ENCODE results near the gene FOXL1.

FOXL1 gene

DNA sequence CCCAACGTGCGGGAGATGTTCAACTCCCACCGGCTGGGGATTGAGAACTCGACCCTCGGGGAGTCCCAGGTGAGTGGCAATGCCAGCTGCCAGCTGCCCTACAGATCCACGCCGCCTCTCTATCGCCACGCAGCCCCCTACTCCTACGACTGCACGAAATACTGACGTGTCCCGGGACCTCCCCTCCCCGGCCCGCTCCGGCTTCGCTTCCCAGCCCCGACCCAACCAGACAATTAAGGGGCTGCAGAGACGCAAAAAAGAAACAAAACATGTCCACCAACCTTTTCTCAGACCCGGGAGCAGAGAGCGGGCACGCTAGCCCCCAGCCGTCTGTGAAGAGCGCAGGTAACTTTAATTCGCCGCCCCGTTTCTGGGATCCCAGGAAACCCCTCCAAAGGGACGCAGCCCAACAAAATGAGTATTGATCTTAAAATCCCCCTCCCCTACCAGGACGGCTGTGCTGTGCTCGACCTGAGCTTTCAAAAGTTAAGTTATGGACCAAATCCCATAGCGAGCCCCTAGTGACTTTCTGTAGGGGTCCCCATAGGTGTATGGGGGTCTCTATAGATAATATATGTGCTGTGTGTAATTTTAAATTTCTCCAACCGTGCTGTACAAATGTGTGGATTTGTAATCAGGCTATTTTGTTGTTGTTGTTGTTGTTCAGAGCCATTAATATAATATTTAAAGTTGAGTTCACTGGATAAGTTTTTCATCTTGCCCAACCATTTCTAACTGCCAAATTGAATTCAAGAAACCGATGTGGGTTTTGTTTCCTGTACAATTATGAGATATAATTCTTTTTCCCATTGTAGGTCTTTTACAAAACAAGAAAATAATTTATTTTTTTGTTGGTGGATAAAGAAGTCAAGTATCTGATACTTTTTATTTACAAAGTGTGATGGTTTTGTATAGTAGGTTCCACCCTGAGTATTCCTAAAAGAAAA lies 9.4 kb upstream of the FOXL1 start:
- intact Hi-C loops (cut with micrococcal nuclease): no loop called here
- no peaks in the 10 kb centered on the region for H3K36me3 Mint-ChIP-seq (ENCODE audit: low read depth)
- H3K9me3 Mint-ChIP-seq: no peaks in the 10 kb centered on the region
- H3K27ac Mint-ChIP-seq: no peak overlapping the region
- H3K4me1 Mint-ChIP-seq (ENCODE audit: low read depth): peaks cover 2% of the 10 kb centered on the region
- peaks cover 86% of the 10 kb centered on the region for H3K27me3 Mint-ChIP-seq
- no peak overlapping the region for H3K4me3 Mint-ChIP-seq

DNA sequence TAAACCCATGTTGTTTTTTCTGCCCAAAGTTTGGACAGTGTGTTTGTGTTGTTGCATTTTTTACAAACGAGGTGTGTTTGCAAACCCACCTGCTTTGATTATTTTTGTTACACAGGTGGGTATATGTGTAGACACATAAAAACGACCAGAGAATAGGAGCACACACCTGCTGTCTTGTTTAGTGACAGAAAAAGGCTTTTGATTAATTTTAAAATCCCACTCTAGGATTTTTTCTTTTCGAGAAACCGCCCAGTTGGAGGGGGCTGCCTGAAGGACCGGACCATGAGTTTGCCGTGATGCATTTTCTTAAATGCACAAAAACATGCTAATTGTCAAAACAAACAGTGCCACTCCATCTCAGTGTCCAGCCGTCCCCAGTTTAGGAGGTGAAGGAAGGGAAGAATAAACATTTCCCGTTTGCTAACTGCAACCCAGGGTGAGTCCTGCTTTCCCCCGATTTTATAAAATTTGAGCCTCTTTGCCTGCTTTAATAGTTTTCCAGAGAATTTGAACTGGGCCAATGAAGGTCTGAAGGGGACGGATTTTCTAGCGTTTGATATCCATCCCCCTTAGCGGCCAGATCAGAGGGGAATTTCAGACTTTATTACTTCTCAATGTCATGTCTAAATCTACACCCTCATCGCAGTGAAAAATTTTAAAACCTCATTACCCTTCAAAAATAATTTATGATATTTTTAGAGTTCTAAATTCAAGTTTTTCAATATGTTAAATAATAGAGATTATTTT lies 8.5 kb upstream of the FOXL1 start:
- H3K36me3 Mint-ChIP-seq (ENCODE audit: low read depth): no peaks in the 10 kb centered on the region
- H3K4me1 Mint-ChIP-seq (ENCODE audit: low read depth): no peaks in the 10 kb centered on the region
- H3K4me3 Mint-ChIP-seq: no peak overlapping the region
- intact Hi-C loops (cut with micrococcal nuclease): no loop called here
- H3K9me3 Mint-ChIP-seq: no peaks in the 10 kb centered on the region
- H3K27ac Mint-ChIP-seq: no peak overlapping the region
- peaks cover 86% of the 10 kb centered on the region for H3K27me3 Mint-ChIP-seq

DNA sequence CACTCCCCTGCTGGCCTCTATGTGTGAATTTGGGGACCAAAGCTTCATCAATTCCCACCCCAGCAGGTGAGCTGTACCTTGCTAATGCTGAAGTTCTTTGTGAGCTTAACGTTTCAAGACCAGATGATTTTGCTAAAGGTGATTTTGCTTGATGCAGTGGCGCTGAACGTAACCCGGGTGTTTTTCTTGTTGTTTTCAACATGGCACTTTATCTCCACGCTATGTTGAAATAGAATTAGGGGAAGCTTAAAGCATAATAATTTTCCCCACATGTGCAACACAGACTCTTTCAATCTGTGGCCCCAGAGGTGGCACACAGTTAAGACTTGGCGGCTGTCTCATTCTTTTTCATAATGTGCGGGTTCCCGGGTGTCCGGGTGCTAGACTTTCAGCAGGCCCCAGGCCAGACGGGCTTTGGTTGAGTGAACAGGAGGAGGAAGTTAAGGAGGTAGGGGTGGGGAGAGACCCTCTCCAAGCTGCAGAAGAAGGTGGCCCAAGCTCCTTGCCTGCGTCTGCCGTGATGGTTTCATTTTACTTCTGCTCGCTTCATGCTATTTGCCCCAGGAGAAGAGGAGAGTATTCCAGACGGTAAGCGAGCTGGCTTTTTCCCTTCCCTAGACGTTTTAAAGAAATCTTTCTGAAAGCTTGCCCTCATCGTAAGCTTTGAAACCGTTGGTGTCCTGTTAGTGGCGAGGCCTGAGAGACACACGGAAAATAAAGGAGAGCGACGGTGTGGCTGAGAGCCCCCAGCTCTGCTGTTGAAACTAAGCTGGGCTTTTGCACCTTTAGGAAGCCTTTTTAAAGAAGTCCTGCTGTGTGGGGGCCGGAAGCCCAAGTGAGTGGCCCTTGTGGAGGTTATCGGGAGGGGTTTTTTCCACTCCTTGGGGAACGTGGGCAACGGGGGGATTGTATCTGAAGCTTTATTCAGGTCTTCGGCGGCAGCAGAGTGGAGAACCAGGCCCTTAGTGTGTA lies 7.5 kb upstream of the FOXL1 start:
- peaks cover 86% of the 10 kb centered on the region for H3K27me3 Mint-ChIP-seq
- H3K9me3 Mint-ChIP-seq: no peaks in the 10 kb centered on the region
- intact Hi-C loops (cut with micrococcal nuclease): no loop called here
- no peaks in the 10 kb centered on the region for H3K36me3 Mint-ChIP-seq (ENCODE audit: low read depth)
- H3K27ac Mint-ChIP-seq: no peak overlapping the region
- H3K4me3 Mint-ChIP-seq: no peak overlapping the region
- peaks cover 1% of the 10 kb centered on the region for H3K4me1 Mint-ChIP-seq (ENCODE audit: low read depth)

DNA sequence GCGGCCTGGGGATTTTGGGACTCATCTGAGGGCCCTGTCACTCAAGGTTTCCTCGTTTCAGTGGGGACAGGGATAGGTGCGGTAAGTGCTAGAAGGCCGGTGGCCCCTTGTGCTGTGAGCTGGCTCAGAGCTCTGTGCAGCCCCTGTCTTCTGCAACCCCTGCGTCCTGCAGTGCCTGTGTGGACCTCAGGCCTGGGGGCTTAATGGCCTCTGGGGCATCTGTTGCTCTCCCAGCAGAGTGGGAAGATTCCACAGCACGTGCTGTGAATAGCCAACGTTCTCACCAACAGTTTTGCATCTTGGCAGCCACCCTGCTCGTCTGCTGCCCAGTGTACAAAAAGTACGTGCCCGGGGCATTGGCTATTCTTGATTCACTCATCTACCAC lies 6.8 kb upstream of the FOXL1 start:
- intact Hi-C loops (cut with micrococcal nuclease): no loop called here
- Mint-ChIP-seq H3K4me1 (ENCODE audit: low read depth) (peaks cover 8% of the 10 kb centered on the region), H3K27me3 (peaks cover 88% of the 10 kb centered on the region), H3K9me3 (no peaks in the 10 kb centered on the region), H3K4me3 (no peak overlapping the region), H3K36me3 (ENCODE audit: low read depth) (no peaks in the 10 kb centered on the region), H3K27ac (no peak overlapping the region)

DNA sequence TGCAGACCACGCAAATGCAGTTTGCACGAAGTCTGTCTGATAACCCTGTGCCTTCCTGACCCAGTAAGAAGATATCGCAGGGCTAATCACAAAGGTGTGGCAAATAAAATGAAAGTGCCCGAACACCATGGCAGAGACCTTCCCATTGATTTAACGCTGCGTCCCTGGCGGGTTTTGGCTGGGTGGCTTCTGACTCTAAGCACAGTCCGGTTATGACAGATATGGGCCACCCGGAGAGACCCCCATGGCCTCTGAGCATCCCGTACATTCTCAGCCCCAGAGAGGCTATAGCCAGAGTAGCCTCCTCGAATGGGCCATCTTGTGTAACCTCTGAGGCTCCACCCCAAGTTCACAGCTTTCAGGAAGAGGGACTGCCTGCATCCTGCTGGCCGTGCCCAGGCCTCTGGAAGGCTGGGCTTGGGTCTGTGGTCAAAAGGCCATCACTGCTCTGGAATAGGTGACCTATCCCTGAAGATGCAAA lies 6.3 kb upstream of the FOXL1 start:
- no peak overlapping the region for H3K4me3 Mint-ChIP-seq
- peaks cover 91% of the 10 kb centered on the region for H3K27me3 Mint-ChIP-seq
- H3K36me3 Mint-ChIP-seq (ENCODE audit: low read depth): no peaks in the 10 kb centered on the region
- peaks cover 9% of the 10 kb centered on the region for H3K4me1 Mint-ChIP-seq (ENCODE audit: low read depth)
- no peaks in the 10 kb centered on the region for H3K9me3 Mint-ChIP-seq
- intact Hi-C loops (cut with micrococcal nuclease): no loop called here
- no peak overlapping the region for H3K27ac Mint-ChIP-seq

DNA sequence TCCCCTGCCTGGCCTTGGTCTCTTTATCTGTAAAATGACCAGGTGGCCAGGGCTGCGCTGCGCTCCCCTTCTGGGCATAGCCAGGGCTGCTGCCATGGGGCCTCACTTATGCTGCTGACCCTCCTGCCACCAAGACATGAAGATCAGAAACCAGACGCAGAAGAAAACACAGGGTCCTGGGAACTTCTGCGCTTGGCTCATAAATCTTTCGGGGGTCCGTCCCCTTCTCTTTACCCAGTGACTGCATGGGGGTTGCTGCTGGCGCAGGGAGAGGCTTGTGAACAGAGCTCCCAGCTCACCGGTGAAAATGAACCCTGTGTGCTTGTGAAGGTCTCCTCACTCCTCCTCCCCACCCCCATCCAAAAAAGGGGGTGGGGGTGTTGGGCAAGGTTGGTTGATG lies 5.7 kb upstream of the FOXL1 start:
- intact Hi-C loops (cut with micrococcal nuclease): no loop called here
- no peaks in the 10 kb centered on the region for H3K9me3 Mint-ChIP-seq
- no peaks in the 10 kb centered on the region for H3K36me3 Mint-ChIP-seq (ENCODE audit: low read depth)
- H3K4me3 Mint-ChIP-seq: no peak overlapping the region
- H3K27me3 Mint-ChIP-seq: peaks cover 91% of the 10 kb centered on the region
- peaks cover 9% of the 10 kb centered on the region for H3K4me1 Mint-ChIP-seq (ENCODE audit: low read depth)
- H3K27ac Mint-ChIP-seq: no peak overlapping the region

DNA sequence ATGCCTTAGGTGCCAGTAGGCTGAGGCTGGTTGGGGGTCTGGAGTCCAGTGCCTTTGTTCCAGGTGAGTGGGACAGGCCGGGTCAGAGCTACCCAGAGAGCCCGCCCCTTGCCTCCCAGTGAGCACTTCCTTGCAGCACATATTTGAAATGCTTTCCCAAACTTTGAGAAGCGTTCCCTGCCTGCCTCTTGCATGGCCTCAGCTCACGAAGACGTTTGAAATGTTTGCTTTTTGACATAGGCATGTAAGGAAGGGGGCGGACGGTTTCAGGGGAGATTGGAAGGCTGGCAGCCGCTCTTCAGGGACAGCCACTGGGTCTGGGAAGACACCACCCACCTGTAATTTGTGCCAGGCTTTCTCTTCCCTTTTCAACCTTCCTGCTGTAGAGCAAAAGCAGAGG lies 5.1 kb upstream of the FOXL1 start:
- Mint-ChIP-seq H3K9me3 (no peaks in the 10 kb centered on the region), H3K36me3 (ENCODE audit: low read depth) (no peaks in the 10 kb centered on the region), H3K4me1 (ENCODE audit: low read depth) (peaks cover 9% of the 10 kb centered on the region), H3K4me3 (no peak overlapping the region), H3K27me3 (peaks cover 94% of the 10 kb centered on the region), H3K27ac (no peak overlapping the region)
- intact Hi-C loops (cut with micrococcal nuclease): no loop called here

DNA sequence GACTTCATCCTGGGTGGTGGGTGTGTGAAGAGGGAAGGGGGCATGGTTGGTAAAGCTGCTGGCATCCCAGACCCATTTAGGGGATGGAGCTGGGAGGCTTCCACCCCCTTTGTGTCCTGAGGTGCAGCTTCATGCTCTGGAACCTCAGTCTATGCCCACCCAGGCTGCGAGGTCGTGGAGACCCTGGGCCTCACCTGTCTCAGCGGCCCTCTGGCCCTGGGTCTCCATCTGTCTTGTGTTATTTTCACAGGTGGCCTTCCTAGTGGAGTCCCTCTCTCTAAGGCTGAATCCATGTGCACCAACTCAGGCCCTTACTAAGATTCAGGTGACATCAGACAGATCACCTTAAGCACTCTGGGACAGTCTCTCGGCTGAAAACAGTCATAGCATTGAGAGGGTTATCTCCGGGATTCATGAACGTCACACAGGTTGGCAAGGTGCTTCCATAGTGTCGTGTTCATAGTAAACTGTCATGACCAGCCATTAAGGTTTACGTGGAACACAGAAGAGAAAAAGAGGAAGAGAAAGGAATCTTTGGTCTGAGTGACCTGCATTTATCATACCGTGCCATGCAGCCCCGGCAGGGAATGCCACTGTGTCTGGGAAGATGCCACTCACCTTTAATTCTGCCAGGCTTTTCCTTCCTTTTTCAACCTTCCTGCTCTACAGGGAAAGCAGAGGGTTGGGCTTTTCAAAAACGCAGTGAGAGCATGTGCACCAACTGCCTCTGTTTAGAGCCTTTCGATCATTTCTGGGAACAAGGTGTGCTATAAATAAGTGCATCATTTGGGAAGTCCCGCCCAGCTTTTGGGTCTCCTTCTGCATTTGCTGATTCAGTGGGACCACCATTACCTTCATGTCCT lies 4.5 kb upstream of the FOXL1 start:
- H3K27ac Mint-ChIP-seq: no peak overlapping the region
- H3K4me1 Mint-ChIP-seq (ENCODE audit: low read depth): peaks cover 13% of the 10 kb centered on the region
- no peak overlapping the region for H3K4me3 Mint-ChIP-seq
- H3K27me3 Mint-ChIP-seq: peaks cover 95% of the 10 kb centered on the region
- no peaks in the 10 kb centered on the region for H3K36me3 Mint-ChIP-seq (ENCODE audit: low read depth)
- intact Hi-C loops (cut with micrococcal nuclease): no loop called here
- H3K9me3 Mint-ChIP-seq: no peaks in the 10 kb centered on the region

DNA sequence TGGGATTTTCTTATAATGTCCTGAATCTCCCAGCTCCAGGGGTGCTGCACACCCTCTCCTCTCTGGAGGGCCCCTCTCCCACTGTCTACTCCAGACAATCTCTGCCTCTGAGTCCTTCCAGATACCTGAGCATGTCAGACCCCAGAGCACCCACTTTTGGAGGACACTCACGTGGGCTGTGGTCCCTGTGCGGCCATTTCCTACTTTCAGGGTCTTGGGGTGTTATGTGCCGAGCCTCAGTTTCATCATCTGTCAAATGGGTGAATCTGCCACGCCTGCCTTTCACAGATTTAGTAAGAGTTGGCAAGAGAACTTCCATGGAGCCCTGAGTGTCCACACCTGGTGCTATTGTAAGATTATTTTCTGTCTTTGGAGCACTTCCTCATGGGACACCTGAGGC lies 3.7 kb upstream of the FOXL1 start:
- H3K27me3 Mint-ChIP-seq: peaks cover 94% of the 10 kb centered on the region
- H3K9me3 Mint-ChIP-seq: no peaks in the 10 kb centered on the region
- peaks cover 13% of the 10 kb centered on the region for H3K4me1 Mint-ChIP-seq (ENCODE audit: low read depth)
- no peak overlapping the region for H3K27ac Mint-ChIP-seq
- intact Hi-C loops (cut with micrococcal nuclease): no loop called here
- H3K36me3 Mint-ChIP-seq (ENCODE audit: low read depth): no peaks in the 10 kb centered on the region
- H3K4me3 Mint-ChIP-seq: no peak overlapping the region

DNA sequence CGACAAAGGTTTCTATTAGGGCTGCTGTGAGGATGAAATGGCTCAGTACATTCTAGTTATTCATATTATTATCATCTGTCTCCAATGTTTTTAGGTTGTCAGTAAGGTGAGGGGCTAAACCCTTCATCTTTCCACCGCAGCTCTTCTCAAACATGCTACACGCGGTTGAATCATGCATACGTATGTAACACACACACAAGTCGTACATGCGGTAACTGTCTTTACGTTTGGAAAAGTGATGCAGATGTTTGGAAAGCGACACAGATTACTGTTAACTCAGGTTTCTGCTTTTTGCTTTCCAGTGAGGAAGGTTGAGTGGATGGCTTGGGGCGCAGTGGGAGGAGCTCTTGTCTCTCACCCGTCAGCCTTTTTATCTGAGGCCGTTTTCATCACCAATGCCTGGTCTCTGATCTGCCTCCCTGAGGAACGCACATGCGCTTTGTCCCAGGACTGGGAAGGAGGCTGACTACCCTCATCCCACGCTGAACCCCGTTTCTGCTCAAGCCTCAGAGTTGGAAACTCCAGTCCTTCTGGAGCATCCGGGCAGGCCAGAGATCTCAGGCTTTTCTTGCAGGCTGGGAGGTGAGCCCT lies 3.2 kb upstream of the FOXL1 start:
- intact Hi-C loops (cut with micrococcal nuclease): no loop called here
- Mint-ChIP-seq H3K4me3 (no peak overlapping the region), H3K9me3 (no peaks in the 10 kb centered on the region), H3K27ac (no peak overlapping the region), H3K27me3 (peaks cover 94% of the 10 kb centered on the region), H3K4me1 (ENCODE audit: low read depth) (peaks cover 13% of the 10 kb centered on the region), H3K36me3 (ENCODE audit: low read depth) (no peaks in the 10 kb centered on the region)

DNA sequence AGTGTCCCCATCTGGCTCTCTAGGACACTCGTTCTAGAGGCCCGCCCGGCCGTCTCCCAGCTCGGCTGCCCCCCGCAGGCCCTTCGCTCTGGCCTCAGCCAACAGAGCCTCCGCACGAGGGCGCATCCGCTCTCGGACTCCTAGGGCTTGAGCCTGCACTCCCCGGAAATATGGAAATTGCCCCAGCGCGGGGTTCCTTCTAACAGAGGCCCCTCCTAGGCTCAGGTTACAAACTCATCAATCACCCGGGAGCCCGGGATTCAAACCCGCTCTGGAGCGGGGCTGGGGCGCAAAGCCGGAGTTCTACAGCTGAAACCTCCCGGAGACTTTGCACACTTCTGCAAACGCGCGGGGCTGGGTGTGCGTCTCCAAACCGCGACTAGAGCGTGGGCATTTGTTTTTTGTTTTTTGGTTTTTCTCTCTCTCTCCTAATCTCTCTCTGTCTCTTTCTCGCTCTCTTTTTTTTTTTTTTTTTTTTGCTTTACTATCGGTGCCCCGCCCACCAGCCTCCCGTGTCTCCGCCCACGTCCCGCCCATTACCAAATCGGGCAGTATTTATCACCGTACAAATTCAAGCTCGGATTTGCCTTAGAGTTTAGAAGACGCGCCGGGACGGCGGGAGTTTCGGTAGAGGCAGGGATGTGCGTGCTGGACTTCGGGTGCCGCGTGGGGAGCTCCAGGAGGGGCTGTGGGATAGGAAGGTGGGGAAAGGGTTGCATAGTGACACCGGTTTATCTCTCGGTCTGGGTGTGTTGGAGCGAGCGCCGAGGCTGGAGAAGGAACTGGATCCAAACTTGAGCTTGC lies 2.4 kb upstream of the FOXL1 start:
- Mint-ChIP-seq H3K4me3 (peak overlapping the region; percentile 51), H3K27ac (no peak overlapping the region), H3K36me3 (ENCODE audit: low read depth) (no peaks in the 10 kb centered on the region), H3K9me3 (no peaks in the 10 kb centered on the region), H3K27me3 (peaks cover 96% of the 10 kb centered on the region), H3K4me1 (ENCODE audit: low read depth) (peaks cover 13% of the 10 kb centered on the region)
- intact Hi-C loops (cut with micrococcal nuclease): no loop called here

All from dendritic cell treated with granulocyte-macrophage colony-stimulating factor and Interleukin-4, amounts not matched to agents 40 ng/mL and 50 ng/mL, for 4 days (primary cell).